IPS DF 4.7 (cell line): Measurements from ENCODE around the gene LCLAT1.

ENCODE experiments used
- DNase-seq: peaks from one replicate; pipeline ENCODE4 v3.0.0-alpha.2; 2013; ENCODE audit warnings: low spot score; ENCODE audit errors: extremely low read depth

LCLAT1 gene

GRCh38 chr2:30665761-30666265 is 218.8 kb downstream of the LCLAT1 start:
- no peak for DNase-seq

- DNase-seq: no peak
Measured at GRCh38 chr2:30666266-30666874, 219.3 kb downstream of the LCLAT1 start.

GRCh38 chr2:30670453-30670852 is 223.4 kb downstream of the LCLAT1 start:
- DNase-seq: no peak

- no peak for DNase-seq
Measured at GRCh38 chr2:30673127-30673526, 226.1 kb downstream of the LCLAT1 start.

GRCh38 chr2:30675758-30676157 is 228.7 kb downstream of the LCLAT1 start:
- DNase-seq: no peak

- DNase-seq: no peak
Measured at GRCh38 chr2:30677231-30677630, 230.2 kb downstream of the LCLAT1 start.

GRCh38 chr2:30677861-30678385 is 230.9 kb downstream of the LCLAT1 start:
- no peak for DNase-seq

- DNase-seq: no peak
Measured at GRCh38 chr2:30678410-30679137, 231.5 kb downstream of the LCLAT1 start.

GRCh38 chr2:30679426-30680088 is 232.5 kb downstream of the LCLAT1 start:
- no peak for DNase-seq

GRCh38 chr2:30680121-30680520 is 233.1 kb downstream of the LCLAT1 start:
- no peak for DNase-seq

- no peak for DNase-seq
Measured at GRCh38 chr2:30681022-30681421, 234.0 kb downstream of the LCLAT1 start.

- no peak for DNase-seq
Measured at GRCh38 chr2:30683236-30683956, 236.3 kb downstream of the LCLAT1 start.

GRCh38 chr2:30684026-30684425 is 237.0 kb downstream of the LCLAT1 start:
- no peak for DNase-seq

- no peak for DNase-seq
Measured at GRCh38 chr2:30684516-30684915, 237.5 kb downstream of the LCLAT1 start.

- DNase-seq: no peak
Measured at GRCh38 chr2:30684996-30685395, 237.9 kb downstream of the LCLAT1 start.

- DNase-seq: no peak
Measured at GRCh38 chr2:30686000-30686399, 239.0 kb downstream of the LCLAT1 start.

- DNase-seq: no peak
Measured at GRCh38 chr2:30686669-30687068, 239.6 kb downstream of the LCLAT1 start.

GRCh38 chr2:30688956-30689401 is 241.9 kb downstream of the LCLAT1 start:
- DNase-seq: no peak

GRCh38 chr2:30689496-30690125 is 242.6 kb downstream of the LCLAT1 start:
- DNase-seq: no peak

- no peak for DNase-seq
Measured at GRCh38 chr2:30690126-30690561, 243.1 kb downstream of the LCLAT1 start.
